Measurements from ENCODE around the gene TSPAN5.
"Not testable (repeated sequence)": the region's sequence is repeated elsewhere in the genome, so short reads cannot be mapped to it uniquely, and the experiment has no call there.

TSPAN5 gene

DNA sequence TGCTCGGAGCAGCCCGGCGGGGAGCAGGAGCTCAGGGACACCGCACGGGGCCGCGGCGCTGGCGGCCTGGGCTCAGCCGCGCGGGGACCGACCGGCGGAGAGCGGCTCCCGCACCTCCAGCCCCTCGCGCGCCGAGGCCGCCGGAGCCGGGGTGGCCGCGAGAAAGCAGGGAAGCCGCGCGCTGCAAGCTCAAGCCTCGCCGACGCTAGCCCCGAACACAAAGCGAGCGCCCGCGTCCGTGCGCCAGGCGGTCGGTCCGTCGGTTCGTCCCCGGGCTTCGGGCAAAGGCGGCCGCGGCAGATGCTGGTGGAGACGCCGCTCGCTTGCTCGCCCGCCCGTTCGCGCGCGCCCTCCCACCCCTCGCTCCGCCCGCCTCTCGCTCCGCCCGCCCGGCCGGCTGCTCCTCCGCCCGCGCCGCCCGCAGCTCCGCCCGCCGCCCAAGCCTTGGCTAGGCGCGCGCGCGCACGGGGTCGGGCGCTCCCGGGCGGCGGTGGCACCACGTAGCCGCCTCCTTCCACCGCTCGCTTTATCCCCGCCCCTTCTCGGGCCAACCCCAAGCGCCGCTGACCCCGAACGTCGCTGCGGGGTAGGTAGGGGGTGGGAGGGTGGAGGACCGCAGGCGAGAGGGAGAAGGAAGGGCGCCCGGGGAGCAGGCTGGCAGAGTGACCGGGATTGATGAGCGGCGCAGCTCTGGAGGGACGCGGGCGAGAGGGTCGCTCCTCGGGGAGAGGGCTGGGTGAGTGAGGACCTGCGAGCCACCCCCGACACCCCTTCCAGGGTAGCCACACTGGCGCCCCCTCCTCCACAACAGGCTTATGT lies at the start of gene TSPAN5:
Gene TSPAN5, minus strand, starts transcription at position 325 of the 819 bp plus-strand sequence.
- peak; percentile 90 for DNase-seq (ENCODE audit: low spot score)

- DNase-seq (ENCODE audit: low spot score) = no peak
Measured at GRCh38 chr4:98706935-98707334, 48.5 kb upstream of the TSPAN5 start.

GRCh38 chr4:98706200-98706813 lies 47.9 kb upstream of the TSPAN5 start:
- DNase-seq (ENCODE audit: low spot score) = no peak

- DNase-seq (ENCODE audit: low spot score) = not testable (repeated sequence)
Measured at GRCh38 chr4:98705586-98705985, 47.2 kb upstream of the TSPAN5 start.

- DNase-seq (ENCODE audit: low spot score) = no peak
Measured at GRCh38 chr4:98700656-98701055, 42.2 kb upstream of the TSPAN5 start.

GRCh38 chr4:98694076-98694475 lies 35.7 kb upstream of the TSPAN5 start:
- no peak for DNase-seq (ENCODE audit: low spot score)

GRCh38 chr4:98692411-98692810 lies 34.0 kb upstream of the TSPAN5 start:
- DNase-seq (ENCODE audit: low spot score) = no peak

DNA sequence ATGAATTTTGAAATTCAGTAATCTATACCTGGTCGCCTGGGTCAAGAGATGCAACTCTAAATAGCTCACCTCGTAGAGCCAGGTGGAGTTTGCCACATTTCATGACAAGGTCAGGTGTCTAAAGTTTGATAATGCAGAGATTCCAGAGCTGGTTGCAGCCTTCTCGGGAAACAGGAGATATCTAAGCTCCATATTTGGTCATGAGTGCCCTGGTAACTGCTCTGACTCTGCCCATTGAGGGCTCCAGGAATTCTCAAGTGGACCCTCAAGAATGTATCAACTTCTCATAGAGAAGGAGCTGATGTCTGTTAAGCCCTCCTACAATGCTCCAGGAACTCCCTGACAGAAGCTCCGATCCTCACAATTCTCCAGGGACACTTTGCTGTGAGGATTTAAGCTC lies 33.2 kb upstream of the TSPAN5 start:
- no peak for DNase-seq (ENCODE audit: low spot score)

GRCh38 chr4:98689507-98690174 lies 31.2 kb upstream of the TSPAN5 start:
- no peak for DNase-seq (ENCODE audit: low spot score)

DNA sequence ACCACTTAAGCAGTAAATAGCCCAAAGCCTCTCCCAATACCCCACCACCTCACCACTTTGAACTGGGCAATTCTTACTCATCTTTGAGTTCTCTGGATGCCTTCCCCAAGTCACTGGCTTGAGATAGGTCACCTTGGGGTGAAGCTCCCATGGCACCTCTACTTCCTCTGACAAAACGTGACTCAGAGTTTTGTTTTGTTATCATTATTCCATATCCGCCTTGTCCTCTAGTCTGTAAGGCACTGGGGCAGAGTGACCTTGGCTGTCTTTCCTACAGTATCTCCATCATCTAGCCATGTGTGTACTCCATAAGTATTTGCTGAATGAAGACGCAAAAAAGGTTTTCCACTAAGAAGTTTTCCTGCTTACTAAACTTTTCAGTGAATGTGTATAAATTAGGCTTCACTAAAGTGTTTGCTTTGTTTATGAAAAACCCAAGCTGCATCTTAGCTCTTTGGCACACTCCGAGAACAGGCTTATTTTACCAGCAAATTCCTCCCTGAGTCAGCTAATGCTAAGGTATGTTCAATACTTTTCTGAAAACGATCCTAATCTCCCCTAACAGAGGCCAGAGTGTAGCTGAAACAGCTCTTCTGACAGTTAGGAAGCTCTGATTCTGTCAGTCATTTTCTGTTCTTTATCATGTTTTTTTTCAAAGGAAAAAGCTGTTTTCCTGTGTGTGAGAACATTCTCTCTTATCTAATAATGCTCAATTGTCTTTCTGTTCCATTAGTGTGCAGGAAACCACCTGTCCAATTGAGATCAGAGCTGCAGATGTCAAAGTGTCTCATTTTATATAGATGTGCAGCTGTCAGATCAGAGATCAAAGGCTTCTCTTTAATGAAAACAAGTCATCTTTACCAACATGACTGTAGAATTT lies 30.2 kb upstream of the TSPAN5 start:
- DNase-seq (ENCODE audit: low spot score) = peak; percentile 51

GRCh38 chr4:98687876-98688275 lies 29.5 kb upstream of the TSPAN5 start:
- DNase-seq (ENCODE audit: low spot score) = no peak

GRCh38 chr4:98686847-98687246 lies 28.4 kb upstream of the TSPAN5 start:
- peak; percentile 90 for DNase-seq (ENCODE audit: low spot score)

GRCh38 chr4:98686043-98686707 lies 27.8 kb upstream of the TSPAN5 start:
- no peak for DNase-seq (ENCODE audit: low spot score)

DNA sequence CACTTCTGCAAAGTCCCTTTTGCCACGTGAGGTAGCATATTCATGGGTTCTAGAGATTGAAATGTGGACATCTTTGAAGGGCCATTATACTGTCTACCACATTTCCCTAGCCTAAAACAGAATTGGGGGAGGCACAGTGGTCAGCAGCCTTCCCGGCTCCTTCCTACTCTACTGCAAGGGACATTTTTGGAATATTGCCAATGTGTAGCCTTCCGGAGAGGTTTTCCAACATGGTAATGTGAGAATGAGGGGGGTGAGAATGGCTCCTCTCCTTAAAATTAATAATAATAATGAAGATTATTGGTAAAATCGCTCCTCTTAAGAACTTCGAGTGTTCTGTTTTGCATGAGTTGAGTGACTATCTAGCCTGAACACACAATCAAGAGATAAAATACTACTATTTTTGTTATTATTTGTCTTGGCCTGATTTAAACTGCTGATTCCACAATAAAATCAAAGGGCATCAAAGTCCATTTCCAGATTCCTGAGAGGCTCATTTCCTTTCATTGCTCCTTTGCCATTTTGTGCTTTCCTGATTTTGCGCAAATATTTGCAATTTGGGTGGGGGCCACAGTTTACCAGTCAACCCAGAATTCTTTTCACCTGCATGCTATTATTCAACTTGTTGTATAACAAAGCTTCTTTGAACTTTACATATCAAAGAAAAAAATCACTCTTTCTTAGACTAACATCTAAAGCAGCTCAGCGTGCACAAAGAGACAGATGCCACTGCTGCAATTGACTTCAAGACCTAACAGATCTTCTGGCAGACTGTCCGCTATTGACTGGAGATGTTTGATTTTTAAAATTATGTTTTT lies 27.0 kb upstream of the TSPAN5 start:
- DNase-seq (ENCODE audit: low spot score) = no peak

GRCh38 chr4:98682719-98683118 lies 24.3 kb upstream of the TSPAN5 start:
- peak; percentile 90 for DNase-seq (ENCODE audit: low spot score)

DNA sequence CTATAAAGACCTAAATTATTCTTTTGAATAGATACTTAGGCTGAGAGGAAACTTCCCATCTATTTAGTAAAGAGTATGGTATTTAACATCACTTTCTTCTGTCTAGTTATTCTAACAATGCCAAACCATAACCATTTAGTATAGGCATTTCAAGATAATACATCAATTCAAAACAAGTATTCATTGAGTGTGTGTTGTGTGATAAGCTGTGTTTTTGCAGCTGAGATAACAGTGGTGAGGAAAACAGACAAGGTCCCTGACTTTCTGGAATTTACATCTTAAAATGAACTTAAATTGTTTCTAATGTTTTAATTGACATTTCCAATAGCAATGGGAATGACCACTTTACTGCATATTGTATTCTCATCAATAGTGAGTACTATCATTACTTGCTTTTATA lies 22.4 kb upstream of the TSPAN5 start:
- DNase-seq (ENCODE audit: low spot score) = peak; percentile 30

DNA sequence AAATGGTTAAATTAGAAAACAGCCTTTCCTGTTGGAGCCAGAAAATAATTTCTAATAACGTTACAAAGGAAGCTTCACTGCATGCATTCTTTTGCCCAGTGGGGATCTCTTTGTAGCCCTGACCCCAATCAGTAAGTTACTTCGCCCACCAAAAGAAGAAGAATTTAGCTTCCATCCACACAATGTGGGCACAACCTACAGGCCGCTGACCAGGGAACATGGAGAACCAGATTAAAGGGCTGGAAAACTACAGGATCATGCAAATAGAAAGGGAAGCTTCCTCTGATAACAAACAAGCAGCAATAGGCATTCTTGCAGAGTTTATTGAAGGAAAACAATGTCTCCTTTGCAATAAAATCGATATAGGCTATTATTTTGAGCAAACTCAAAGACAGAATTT lies 21.3 kb upstream of the TSPAN5 start:
- no peak for DNase-seq (ENCODE audit: low spot score)

DNA sequence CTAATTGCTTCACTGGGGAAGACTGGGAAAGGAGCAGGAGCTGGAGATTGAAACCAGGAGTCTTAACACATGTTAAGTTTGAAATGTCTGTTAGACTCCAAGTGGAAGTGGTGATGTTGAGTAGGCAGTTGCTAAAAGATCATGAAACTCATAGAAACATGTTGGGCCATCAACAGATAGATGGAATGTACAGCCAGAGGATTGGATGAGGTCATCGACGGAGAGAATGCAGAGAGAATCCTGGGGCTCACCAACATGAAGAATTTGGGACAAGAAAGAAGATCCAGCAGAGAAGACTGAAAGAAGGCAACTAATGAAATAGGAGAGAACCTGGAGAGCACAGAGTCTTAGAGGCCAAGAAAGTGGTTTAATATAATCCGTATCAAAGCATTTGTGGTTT lies 19.4 kb upstream of the TSPAN5 start:
- DNase-seq (ENCODE audit: low spot score) = no peak

DNA sequence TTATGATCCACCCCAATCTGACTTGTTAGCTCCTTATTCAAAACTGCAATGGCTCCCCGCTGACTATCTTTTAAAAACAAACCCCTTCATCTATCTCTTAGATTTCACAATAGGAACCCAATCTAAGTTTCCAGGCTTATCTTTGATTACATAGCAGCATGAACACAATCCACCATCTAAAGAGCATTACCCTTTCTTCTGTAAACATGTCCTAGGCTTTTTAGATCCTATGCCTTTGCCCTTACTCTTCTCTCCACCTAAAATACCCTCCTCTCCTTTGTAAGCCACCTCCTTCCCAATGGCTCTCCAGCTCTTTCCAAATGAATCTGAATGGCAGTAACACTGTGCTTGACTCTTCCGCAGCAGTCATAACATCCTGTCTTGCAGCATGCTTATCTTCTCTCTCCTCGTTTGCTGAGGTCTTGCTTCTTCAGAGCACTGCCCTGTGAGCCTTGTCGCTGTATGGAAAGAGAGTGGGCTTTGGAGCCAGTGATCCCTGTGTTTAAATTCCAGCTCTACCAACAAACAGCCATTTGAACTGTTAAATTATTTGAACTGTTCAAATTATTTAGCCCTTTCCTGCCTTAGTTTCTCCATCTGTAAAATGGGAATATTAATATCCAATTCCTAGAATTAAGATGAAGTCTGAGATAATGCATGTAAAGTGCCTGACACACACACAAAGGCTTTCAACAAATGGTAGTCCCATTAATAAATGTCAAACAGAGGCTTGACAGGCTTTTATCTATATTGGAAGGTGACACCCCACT lies 16.2 kb upstream of the TSPAN5 start:
- no peak for DNase-seq (ENCODE audit: low spot score)

GRCh38 chr4:98673978-98674377 lies 15.6 kb upstream of the TSPAN5 start:
- no peak for DNase-seq (ENCODE audit: low spot score)
